Measurements from ENCODE around the gene SHB. TPM values are rescaled to one million over a fixed set of nuclear protein-coding genes. Genes with fewer than 3 reads are reported as not detected.
A peak's percentile ranks its signal among the peaks of the same experiment; 100 is the strongest.

SHB gene
- total RNA-seq, 1 donor from 2014 or later: 25.3 TPM

- intact Hi-C loops (cut with DNase I): no loop called here
Measured at GRCh38 chr9:38030658-38031057, 38.4 kb downstream of the SHB start.

GRCh38 chr9:38029915-38030638, 39.0 kb downstream of the SHB start:
- Histone ChIP-seq H3K4me3 (no peak overlapping the region), H3K9me3 (no peaks in the 10 kb centered on the region), H3K4me1 (peaks cover 51% of the 10 kb centered on the region), H3K27ac (no peak overlapping the region), H3K27me3 (ENCODE audit: low read depth) (no peaks in the 10 kb centered on the region), H3K36me3 (no peaks in the 10 kb centered on the region)
- intact Hi-C loops (cut with DNase I): no loop called here
- ATAC-seq (no peak), DNase-seq (no peak)
- TF ChIP-seq, protein P1, sequence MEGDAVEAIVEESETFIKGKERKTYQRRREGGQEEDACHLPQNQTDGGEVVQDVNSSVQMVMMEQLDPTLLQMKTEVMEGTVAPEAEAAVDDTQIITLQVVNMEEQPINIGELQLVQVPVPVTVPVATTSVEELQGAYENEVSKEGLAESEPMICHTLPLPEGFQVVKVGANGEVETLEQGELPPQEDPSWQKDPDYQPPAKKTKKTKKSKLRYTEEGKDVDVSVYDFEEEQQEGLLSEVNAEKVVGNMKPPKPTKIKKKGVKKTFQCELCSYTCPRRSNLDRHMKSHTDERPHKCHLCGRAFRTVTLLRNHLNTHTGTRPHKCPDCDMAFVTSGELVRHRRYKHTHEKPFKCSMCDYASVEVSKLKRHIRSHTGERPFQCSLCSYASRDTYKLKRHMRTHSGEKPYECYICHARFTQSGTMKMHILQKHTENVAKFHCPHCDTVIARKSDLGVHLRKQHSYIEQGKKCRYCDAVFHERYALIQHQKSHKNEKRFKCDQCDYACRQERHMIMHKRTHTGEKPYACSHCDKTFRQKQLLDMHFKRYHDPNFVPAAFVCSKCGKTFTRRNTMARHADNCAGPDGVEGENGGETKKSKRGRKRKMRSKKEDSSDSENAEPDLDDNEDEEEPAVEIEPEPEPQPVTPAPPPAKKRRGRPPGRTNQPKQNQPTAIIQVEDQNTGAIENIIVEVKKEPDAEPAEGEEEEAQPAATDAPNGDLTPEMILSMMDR (IDR thresholded peaks at IDR 0.05): no peak

More at GRCh38 chr9:38030658-38031057, 38.4 kb downstream of the SHB start:
- Histone ChIP-seq H3K4me1 (peaks cover 48% of the 10 kb centered on the region), H3K36me3 (no peaks in the 10 kb centered on the region), H3K9me3 (no peaks in the 10 kb centered on the region), H3K27me3 (ENCODE audit: low read depth) (no peaks in the 10 kb centered on the region), H3K27ac (no peak overlapping the region), H3K4me3 (no peak overlapping the region)
- DNase-seq: no peak
- TF ChIP-seq, protein P1 (IDR thresholded peaks at IDR 0.05): no peak
- no peak for ATAC-seq

- ATAC-seq: no peak
- no peaks in the 10 kb centered on the region for H3K36me3 ChIP-seq
- intact Hi-C loops (cut with DNase I): no loop called here
- H3K27me3 ChIP-seq (ENCODE audit: low read depth): no peaks in the 10 kb centered on the region
- no peak overlapping the region for H3K4me3 ChIP-seq
- DNase-seq: no peak
- TF ChIP-seq, protein P1 (IDR thresholded peaks at IDR 0.05): no peak
- H3K27ac ChIP-seq: peak overlapping the region; percentile 77
- no peaks in the 10 kb centered on the region for H3K9me3 ChIP-seq
- peaks cover 72% of the 10 kb centered on the region for H3K4me1 ChIP-seq
Measured at GRCh38 chr9:38027714-38028113, 41.3 kb downstream of the SHB start.

GRCh38 chr9:38026840-38027527, 42.0 kb downstream of the SHB start:
- intact Hi-C loops (cut with DNase I): no loop called here
- Histone ChIP-seq H3K36me3 (no peaks in the 10 kb centered on the region), H3K27me3 (ENCODE audit: low read depth) (no peaks in the 10 kb centered on the region), H3K27ac (peak overlapping the region; percentile 77), H3K4me1 (peaks cover 71% of the 10 kb centered on the region), H3K4me3 (no peak overlapping the region), H3K9me3 (no peaks in the 10 kb centered on the region)
- DNase-seq (no peak), ATAC-seq (peak in 1 of 2 donors; percentile 16)
- TF ChIP-seq, protein P1 (IDR thresholded peaks at IDR 0.05): no peak

- TF ChIP-seq, protein P1 (IDR thresholded peaks at IDR 0.05): no peak
- DNase-seq: no peak
- H3K4me3 ChIP-seq: no peak overlapping the region
- H3K36me3 ChIP-seq: no peaks in the 10 kb centered on the region
- no peaks in the 10 kb centered on the region for H3K9me3 ChIP-seq
- ATAC-seq: peak; percentile 27
- intact Hi-C loops (cut with DNase I): no loop called here
- peak overlapping the region; percentile 77 for H3K27ac ChIP-seq
- no peaks in the 10 kb centered on the region for H3K27me3 ChIP-seq (ENCODE audit: low read depth)
- H3K4me1 ChIP-seq: peaks cover 68% of the 10 kb centered on the region
Measured at GRCh38 chr9:38026021-38026809, 42.8 kb downstream of the SHB start.

Measured in lower lobe of right lung (tissue), 2 donors.